ENCODE data around the gene CCDC92. TPM values are rescaled to one million over a fixed set of nuclear protein-coding genes. Genes with fewer than 3 reads are reported as not detected.

The CCDC92 gene
- total RNA-seq, 1 donor from 2014 or later, result 4.5 TPM

DNA sequence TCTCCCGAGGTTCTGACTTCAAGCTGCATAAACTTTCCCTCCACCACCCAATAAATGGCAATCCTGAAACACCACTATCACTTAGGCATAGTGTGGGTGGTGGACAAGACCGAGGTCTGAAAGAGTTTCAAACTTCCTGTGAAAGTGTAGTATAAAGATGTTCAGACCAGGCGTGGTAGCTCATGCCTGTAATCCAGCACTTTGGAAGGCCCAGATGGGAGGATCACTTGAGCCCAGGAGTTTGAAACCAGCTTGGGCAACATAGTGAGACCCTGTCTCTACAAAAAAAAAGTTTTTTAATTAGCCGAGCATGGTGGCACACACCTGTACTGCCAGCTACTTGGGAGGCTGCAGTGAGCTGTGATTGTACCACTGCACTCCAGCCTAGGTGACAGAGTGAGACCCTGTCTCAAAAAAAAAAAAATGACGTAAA lies 61.9 kb downstream of the CCDC92 start:
- no peak overlapping the region for H3K4me3 ChIP-seq (ENCODE audit: low read depth, low read length)
- DNase-seq (ENCODE audit: low read depth) (no peak), FAIRE-seq (no peak)
- peaks cover 6% of the 10 kb centered on the region for H3K27me3 ChIP-seq (ENCODE audit: control insufficient read depth, insufficient read depth, low read length)
- H3K36me3 ChIP-seq (ENCODE audit: control insufficient read depth, insufficient read depth, low read length), result no peaks in the 10 kb centered on the region
- TF ChIP-seq, protein P1, sequence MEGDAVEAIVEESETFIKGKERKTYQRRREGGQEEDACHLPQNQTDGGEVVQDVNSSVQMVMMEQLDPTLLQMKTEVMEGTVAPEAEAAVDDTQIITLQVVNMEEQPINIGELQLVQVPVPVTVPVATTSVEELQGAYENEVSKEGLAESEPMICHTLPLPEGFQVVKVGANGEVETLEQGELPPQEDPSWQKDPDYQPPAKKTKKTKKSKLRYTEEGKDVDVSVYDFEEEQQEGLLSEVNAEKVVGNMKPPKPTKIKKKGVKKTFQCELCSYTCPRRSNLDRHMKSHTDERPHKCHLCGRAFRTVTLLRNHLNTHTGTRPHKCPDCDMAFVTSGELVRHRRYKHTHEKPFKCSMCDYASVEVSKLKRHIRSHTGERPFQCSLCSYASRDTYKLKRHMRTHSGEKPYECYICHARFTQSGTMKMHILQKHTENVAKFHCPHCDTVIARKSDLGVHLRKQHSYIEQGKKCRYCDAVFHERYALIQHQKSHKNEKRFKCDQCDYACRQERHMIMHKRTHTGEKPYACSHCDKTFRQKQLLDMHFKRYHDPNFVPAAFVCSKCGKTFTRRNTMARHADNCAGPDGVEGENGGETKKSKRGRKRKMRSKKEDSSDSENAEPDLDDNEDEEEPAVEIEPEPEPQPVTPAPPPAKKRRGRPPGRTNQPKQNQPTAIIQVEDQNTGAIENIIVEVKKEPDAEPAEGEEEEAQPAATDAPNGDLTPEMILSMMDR (IDR thresholded peaks at IDR 0.05; ENCODE audit: insufficient read depth, low read length, severe bottlenecking), result no peak

DNA sequence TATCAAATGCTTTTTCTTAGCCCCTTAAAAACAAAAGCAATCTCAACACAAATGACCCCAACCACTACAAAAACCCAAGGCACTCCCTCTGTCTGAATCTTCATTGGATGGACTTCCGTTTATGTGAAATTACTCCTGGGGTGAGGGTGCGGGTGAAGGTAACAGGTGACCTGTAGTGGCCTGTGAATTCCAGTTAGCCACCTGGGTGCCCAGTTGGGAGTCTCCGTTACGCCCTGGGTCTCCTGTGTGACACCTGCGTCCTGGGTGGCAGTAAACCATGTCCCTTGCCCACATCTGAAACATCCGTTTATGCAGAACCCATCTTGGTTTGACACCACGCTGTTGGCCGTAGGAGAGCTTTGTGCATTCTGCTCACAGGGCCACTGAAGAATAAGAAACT lies 62.6 kb downstream of the CCDC92 start:
- FAIRE-seq, result no peak
- Histone ChIP-seq H3K36me3 (ENCODE audit: control insufficient read depth, insufficient read depth, low read length) (no peaks in the 10 kb centered on the region), H3K27me3 (ENCODE audit: control insufficient read depth, insufficient read depth, low read length) (peaks cover 6% of the 10 kb centered on the region), H3K4me3 (ENCODE audit: low read depth, low read length) (no peak overlapping the region)
- DNase-seq (ENCODE audit: low read depth), result no peak
- TF ChIP-seq, protein P1 (IDR thresholded peaks at IDR 0.05; ENCODE audit: insufficient read depth, low read length, severe bottlenecking), result no peak

GRCh38 chr12:123908884-123909725 lies 63.5 kb downstream of the CCDC92 start:
- TF ChIP-seq, protein P1 (IDR thresholded peaks at IDR 0.05; ENCODE audit: insufficient read depth, low read length, severe bottlenecking), result no peak
- peaks cover 1% of the 10 kb centered on the region for H3K27me3 ChIP-seq (ENCODE audit: control insufficient read depth, insufficient read depth, low read length)
- no peak overlapping the region for H3K4me3 ChIP-seq (ENCODE audit: low read depth, low read length)
- H3K36me3 ChIP-seq (ENCODE audit: control insufficient read depth, insufficient read depth, low read length), result no peaks in the 10 kb centered on the region
- no peak for FAIRE-seq
- DNase-seq (ENCODE audit: low read depth), result no peak

DNA sequence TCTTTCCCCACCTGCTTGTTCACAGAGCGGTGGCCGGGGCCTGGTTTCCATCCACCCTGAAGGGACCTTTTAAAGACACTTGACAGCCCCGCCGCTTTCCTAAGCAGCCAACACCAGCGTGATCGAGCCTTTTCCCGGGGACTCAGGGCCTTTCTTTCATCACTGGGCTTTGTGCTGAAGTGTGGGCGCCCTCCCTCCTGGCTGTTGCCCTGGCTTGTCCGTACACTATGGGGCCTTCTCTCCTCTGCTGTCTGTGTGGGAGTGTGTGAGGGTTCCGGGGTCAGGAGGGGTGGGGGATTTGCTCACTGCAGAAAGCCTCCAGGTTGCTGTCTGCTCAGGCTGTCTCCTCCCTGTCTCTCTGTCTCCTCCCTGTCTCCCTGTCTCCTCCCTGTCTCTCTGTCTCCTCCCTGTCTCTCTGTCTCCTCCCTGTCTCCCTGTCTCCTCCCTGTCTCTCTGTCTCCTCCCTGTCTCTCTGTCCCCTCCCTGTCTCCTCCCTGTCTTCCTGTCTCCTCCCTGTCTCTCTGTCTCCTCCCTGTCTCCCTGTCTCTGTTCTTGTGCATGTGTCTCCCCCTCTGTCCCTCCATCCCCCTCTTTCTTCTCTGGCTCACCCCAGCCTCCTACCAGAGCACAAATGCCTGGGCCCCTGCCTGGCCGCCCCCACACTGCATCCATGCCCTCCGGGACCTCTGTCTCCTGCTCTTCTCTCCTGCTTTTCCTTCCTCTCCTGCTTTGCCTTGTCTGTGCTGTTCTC lies 64.7 kb downstream of the CCDC92 start:
- FAIRE-seq (no peak), DNase-seq (ENCODE audit: low read depth) (peak; percentile 62)
- TF ChIP-seq, protein P1 (IDR thresholded peaks at IDR 0.05; ENCODE audit: insufficient read depth, low read length, severe bottlenecking), result no peak
- no peaks in the 10 kb centered on the region for H3K27me3 ChIP-seq (ENCODE audit: control insufficient read depth, insufficient read depth, low read length)
- no peaks in the 10 kb centered on the region for H3K36me3 ChIP-seq (ENCODE audit: control insufficient read depth, insufficient read depth, low read length)
- no peak overlapping the region for H3K4me3 ChIP-seq (ENCODE audit: low read depth, low read length)

- H3K36me3 ChIP-seq (ENCODE audit: control insufficient read depth, insufficient read depth, low read length), result no peaks in the 10 kb centered on the region
- TF ChIP-seq, protein P1 (IDR thresholded peaks at IDR 0.05; ENCODE audit: insufficient read depth, low read length, severe bottlenecking), result no peak
- DNase-seq (ENCODE audit: low read depth) (no peak), FAIRE-seq (no peak)
- no peaks in the 10 kb centered on the region for H3K27me3 ChIP-seq (ENCODE audit: control insufficient read depth, insufficient read depth, low read length)
- no peak overlapping the region for H3K4me3 ChIP-seq (ENCODE audit: low read depth, low read length)
Measured at GRCh38 chr12:123906711-123907420, 65.8 kb downstream of the CCDC92 start.

Measured in bronchial epithelial cell (primary cell).